C4-2B (cell line): ENCODE data around the gene SARS1.
A peak's percentile ranks its signal among the peaks of the same experiment; 100 is the strongest.

Source experiments
- CTCF ChIP-seq: fragments of 450-650 bp; conservative IDR thresholded peaks from 2 replicates; pipeline ENCODE4 v1.5.1; 2017; ENCODE audit warnings: mild to moderate bottlenecking
- ZFX ChIP-seq: fragments of 450-650 bp; IDR thresholded peaks from 2 replicates; pipeline ENCODE4 v1.6.1; 2017

- TF ChIP-seq CTCF: peak; percentile 57
- no peak for TF ChIP-seq ZFX
Measured at GRCh38 chr1:109282952-109283747, 69.4 kb downstream of the SARS1 start, which contains the start of gene PSRC1.
